GM12878 (cell line): ENCODE measurements around the gene TBL1XR1.

ENCODE experiments used
- E2F8 ChIP-seq: fragments of 450-650 bp; IDR thresholded peaks from 2 replicates; pipeline ENCODE4 v1.6.1; 2018; ENCODE audit warnings: mild to moderate bottlenecking, low read depth, moderate library complexity; ENCODE audit not compliant: partially characterized antibody
- ESRRA ChIP-seq: IDR thresholded peaks from 2 replicates; pipeline ENCODE4 v1.6.1; 2012; ENCODE audit warnings: mild to moderate bottlenecking, low read length, improper control_type of control experiment
- FOXK2 ChIP-seq: fragments of 450-650 bp; IDR thresholded peaks from 2 replicates; pipeline ENCODE4 v1.6.1; 2017; ENCODE audit warnings: mild to moderate bottlenecking, moderate library complexity
- FOXM1 ChIP-seq: IDR thresholded peaks from 2 replicates; pipeline ENCODE4 v1.6.1; 2012; ENCODE audit warnings: low read depth, mild to moderate bottlenecking, inconsistent platforms, low read length, moderate library complexity
- NBN ChIP-seq: fragments of 450-650 bp; IDR thresholded peaks from 2 replicates; pipeline ENCODE4 v1.6.1; 2016
- NKRF ChIP-seq: fragments of 450-650 bp; conservative IDR thresholded peaks from 2 replicates; pipeline ENCODE4 v1.6.1; 2017; ENCODE audit warnings: mild to moderate bottlenecking, moderate library complexity
- POU2F2 ChIP-seq: IDR thresholded peaks from 3 replicates; pipeline ENCODE4 v1.6.1; 2011; ENCODE audit warnings: low read depth, mild to moderate bottlenecking, low read length, borderline replicate concordance
- SREBF2 ChIP-seq: IDR thresholded peaks from 2 replicates; pipeline ENCODE4 v1.6.1; 2012; ENCODE audit warnings: mild to moderate bottlenecking, low read length
- TF ChIP-seq, protein P1 (sequence below), 3 experiments: IDR thresholded peaks in 2 of 3; conservative IDR thresholded peaks in 1 of 3; 2 replicates each; pipeline ENCODE4 v1.5.1; 2011; ENCODE audit warnings: low read depth in 3 of 3, low read length in 3 of 3, mild to moderate bottlenecking in 3 of 3, control low read depth in 2 of 3, moderate library complexity in 2 of 3, inconsistent platforms in 1 of 3, mixed read lengths in 1 of 3; ENCODE audit not compliant: control insufficient read depth in 2 of 3, insufficient read depth in 1 of 3; ENCODE audit errors: extremely low read depth in 1 of 3
- TF ChIP-seq, protein P2 (sequence below): fragments of 150-350 bp; IDR thresholded peaks from 2 replicates; pipeline ENCODE4 v1.6.1; 2016; ENCODE audit warnings: low read depth, low read length

GRCh38 chr3:177234121-177234520 is 36.8 kb upstream of the TBL1XR1 start:
- TF ChIP-seq E2F8 (no peak), FOXM1 (no peak), ESRRA (no peak), SREBF2 (no peak), NKRF (no peak), FOXK2 (no peak), POU2F2 (no peak), NBN (no peak)
- TF ChIP-seq, protein P1, sequence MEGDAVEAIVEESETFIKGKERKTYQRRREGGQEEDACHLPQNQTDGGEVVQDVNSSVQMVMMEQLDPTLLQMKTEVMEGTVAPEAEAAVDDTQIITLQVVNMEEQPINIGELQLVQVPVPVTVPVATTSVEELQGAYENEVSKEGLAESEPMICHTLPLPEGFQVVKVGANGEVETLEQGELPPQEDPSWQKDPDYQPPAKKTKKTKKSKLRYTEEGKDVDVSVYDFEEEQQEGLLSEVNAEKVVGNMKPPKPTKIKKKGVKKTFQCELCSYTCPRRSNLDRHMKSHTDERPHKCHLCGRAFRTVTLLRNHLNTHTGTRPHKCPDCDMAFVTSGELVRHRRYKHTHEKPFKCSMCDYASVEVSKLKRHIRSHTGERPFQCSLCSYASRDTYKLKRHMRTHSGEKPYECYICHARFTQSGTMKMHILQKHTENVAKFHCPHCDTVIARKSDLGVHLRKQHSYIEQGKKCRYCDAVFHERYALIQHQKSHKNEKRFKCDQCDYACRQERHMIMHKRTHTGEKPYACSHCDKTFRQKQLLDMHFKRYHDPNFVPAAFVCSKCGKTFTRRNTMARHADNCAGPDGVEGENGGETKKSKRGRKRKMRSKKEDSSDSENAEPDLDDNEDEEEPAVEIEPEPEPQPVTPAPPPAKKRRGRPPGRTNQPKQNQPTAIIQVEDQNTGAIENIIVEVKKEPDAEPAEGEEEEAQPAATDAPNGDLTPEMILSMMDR (IDR thresholded peaks at IDR 0.05 in 2 of 3, conservative IDR thresholded peaks at IDR 0.05 in 1 of 3; ENCODE audit: control insufficient read depth in 2 of 3, extremely low read depth in 1 of 3, insufficient read depth in 1 of 3, low read depth in 3 of 3, low read length in 3 of 3) = no peak
- TF ChIP-seq, protein P2, sequence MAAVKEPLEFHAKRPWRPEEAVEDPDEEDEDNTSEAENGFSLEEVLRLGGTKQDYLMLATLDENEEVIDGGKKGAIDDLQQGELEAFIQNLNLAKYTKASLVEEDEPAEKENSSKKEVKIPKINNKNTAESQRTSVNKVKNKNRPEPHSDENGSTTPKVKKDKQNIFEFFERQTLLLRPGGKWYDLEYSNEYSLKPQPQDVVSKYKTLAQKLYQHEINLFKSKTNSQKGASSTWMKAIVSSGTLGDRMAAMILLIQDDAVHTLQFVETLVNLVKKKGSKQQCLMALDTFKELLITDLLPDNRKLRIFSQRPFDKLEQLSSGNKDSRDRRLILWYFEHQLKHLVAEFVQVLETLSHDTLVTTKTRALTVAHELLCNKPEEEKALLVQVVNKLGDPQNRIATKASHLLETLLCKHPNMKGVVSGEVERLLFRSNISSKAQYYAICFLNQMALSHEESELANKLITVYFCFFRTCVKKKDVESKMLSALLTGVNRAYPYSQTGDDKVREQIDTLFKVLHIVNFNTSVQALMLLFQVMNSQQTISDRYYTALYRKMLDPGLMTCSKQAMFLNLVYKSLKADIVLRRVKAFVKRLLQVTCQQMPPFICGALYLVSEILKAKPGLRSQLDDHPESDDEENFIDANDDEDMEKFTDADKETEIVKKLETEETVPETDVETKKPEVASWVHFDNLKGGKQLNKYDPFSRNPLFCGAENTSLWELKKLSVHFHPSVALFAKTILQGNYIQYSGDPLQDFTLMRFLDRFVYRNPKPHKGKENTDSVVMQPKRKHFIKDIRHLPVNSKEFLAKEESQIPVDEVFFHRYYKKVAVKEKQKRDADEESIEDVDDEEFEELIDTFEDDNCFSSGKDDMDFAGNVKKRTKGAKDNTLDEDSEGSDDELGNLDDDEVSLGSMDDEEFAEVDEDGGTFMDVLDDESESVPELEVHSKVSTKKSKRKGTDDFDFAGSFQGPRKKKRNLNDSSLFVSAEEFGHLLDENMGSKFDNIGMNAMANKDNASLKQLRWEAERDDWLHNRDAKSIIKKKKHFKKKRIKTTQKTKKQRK = no peak
